Islet precursor cell (in vitro differentiated cells): ENCODE results near the gene CTIF.

ENCODE experiments used
- DNase-seq: peaks from one replicate; pipeline ENCODE4 v3.0.0-alpha.2; 2018

The CTIF gene

DNA sequence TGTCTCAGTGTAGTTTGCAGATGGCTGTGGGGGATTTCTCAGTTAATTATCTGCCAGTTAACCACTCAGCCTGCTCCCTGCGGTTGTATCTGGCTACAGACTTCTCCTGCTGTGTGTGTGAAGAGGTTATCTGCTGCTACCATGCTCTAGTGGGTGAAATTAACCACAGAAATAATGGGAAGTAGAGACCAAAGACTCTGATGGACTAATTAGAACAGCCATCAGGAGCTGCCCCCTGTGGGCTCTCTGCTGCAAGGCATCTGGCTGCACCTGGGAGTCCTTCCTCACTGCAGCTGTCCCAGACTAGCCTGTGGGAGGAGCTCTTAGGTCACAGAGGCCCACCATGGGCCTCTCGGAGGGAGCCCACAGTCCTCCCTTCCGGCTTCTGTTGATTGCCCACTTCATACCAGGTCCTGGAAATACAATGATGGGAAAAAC, 66.6 kb downstream of the CTIF start:
- peak; percentile 88 for DNase-seq

DNA sequence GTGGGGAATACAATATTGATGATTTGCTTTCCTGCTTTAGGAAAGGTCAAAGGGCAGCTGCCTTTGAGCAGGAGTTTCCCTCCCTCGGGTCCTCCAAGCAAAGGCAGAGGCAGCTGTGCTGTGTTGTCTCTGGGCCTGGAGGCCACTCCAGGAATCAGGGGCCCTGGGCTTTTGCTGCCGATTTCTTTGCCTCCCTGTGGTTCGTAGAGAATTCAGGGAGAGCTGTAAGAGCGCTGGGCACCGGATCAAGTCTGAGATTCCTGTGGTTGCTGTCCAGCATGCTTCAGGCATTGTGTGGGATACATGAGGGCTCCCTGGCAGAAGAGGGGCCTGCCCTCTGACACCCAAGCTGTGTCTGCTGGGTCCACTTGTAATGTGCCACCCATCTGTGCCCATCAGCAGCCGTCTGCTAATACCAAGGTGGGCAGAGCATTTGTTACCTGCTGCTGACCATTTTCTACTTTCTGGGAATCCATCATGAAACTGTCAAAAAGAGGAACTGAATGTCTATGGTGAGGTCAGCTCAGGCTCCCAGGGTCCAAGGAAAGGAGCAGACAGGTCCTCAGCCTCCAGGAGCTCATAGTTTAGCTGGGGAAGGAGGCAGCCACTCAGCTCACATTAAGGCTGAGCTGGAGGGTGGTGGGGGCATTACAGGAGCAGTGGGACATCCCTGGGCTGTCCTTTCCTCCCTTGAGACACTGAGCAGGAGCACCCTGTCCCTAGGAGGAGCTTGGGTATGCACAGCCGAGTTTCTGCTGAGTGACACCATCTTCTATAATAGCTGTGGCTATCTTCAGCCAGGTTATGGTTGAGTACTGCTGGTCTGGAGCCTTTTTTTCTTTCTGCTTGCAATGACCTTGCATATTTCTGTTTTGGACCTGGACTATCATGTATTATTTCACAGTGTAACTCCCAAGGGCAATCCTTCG, 68.5 kb downstream of the CTIF start:
- DNase-seq, result no peak

DNA sequence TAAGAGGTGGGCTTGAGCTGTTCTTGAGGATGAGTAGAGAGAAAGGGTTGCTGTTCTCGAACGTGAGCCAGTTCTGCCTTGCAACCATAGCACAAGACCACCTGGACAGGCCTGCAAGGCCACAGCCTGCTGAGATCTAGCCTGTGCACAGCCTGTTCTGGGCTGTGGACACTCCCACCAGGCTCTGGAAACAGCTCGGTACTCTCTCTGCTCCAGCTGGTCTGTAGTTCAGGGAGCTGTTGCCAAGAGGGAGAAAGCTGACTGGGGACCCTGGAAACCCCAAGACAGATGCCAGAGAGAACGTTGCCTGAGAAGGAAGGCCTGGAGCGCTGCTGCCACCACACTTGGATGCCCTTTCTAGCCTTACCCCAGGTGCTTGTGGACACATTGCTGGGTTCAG, 69.8 kb downstream of the CTIF start:
- DNase-seq, result no peak

DNA sequence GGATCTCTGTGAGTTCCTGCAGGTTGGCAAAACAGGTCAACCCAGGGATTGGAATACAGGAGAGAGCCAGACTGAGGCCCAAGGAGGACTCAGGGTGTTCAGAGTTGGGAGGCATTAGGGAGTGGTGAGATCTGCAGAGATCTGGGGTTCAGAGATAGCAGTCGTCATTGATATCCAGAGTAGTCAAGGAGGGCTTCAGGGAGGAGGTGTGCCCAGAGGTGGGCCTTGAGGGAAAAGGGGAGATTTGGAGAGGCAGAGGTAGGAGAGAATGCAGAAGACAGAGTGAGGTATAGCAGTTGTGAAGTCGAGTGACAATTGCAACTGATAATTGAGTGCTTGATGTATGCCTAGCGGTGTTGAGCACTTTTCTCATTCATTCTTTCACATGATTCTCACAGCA, 70.3 kb downstream of the CTIF start:
- DNase-seq, result no peak

DNA sequence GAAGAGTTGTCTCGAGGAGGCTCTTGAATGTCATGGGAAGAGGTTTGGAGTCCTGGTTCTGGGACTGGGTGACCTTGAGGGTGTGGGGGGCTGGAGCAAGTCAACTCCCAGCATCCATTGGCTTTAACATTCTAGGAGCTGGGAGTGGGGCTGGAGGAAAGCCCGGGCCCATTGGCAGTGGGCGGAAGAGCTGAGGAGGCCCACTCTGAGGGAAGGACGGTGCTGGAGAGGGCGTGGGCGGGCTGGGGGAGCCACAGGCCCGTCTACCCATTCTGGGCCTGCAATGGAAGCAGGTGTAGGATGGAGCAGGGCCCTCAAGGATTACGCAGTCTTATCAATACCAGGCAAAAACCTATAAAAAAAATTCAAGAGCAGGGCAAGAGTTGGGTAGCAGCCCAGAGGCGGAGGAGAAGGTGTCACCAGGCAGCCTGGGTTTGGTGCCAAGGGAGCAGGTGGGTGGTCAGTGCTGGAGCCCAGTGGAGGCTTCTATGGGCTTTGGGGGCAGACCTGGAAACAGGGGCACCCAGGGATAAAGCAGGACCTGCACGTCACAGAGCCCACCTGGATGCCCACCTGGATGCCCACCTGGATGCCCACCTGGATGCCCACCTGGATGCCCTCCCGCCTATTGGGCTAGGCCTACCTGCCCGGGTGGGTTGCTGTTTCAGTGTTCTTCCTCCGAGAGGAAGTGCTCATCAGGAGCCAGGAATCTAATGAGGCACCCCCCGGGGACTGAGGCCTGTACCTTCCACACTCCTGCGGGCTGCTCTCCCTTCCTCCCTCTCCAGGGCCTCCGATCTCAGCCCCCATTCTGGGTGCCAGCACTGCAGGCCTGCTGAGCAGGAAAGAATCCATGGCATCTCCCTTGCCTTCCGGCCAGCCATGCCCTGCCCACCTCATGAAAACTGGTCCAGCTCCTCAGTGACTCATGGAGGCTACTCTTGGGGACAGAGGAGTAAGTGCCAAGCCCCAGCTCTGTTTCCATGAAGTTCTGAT, 71.3 kb downstream of the CTIF start:
- no peak for DNase-seq

DNA sequence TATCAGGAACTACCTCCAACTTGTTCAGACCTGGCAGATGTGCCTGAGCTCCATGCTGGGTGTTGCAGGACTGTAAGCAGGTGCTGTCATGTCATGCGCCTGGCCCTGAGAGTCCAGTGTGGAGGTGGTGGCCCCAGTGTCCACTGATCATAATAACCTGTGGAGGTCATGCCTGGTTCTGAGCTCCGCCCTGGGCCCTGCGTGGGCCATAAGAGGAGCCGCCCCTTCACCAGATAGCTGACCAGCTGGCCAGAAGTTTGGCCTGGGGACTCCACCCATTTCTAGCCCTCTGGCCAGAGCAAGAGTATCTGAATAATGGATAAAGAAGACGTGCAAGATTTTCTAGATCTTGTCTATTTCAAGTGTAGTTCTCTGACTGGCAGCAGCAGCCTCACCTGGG, 72.4 kb downstream of the CTIF start:
- DNase-seq, result no peak

DNA sequence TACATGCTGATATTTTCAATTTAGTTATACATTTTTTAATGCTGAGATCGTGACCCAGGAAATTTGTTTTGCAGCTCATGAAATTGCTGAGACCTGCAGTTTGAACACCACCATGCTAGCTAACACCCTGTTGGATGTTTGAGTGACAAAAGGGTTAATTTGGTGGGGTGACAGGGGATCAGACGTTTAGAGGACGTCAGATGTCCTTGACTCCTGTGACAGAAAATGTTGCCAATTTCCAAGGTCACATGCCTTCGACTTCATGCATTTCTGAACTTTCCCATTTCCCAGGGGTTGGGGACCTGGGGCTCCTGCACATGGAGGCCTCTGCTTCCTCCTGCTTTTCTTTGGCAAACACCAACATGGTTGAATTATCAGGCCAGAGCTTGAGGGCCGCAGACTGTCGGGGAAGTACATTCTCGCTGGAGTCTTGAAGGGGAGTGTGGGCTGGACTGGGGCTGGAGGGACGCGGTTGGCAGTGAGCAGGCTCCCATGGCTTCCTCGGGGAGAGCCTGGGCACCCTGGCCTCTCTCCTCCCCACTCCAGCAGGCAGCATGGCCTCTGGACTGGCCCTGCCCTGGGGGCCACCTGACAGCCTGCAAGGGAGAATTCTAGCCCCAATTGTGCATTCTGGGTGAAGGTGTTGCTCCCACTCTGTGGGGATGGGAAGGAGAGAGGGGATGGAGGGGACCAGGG, 73.1 kb downstream of the CTIF start:
- no peak for DNase-seq

DNA sequence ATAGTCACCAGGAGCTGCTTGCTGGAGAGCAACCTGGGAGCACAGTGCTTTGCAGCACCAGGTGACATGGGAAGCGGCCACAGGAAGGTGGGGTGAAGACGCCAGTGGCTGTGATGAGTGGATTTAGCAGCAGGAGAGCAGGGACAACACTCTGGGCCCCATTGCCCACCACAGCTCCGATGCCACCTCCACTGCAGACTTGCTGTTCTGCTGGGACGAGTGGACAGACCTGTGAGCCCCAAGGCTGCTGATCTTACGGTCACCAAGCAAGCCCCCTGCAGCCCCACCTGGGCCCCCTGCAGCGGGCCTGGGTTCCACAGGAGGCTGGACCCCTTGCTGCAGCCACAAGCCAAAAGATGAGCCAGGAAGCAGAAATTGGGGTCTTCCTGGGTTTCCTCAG, 73.7 kb downstream of the CTIF start:
- no peak for DNase-seq

DNA sequence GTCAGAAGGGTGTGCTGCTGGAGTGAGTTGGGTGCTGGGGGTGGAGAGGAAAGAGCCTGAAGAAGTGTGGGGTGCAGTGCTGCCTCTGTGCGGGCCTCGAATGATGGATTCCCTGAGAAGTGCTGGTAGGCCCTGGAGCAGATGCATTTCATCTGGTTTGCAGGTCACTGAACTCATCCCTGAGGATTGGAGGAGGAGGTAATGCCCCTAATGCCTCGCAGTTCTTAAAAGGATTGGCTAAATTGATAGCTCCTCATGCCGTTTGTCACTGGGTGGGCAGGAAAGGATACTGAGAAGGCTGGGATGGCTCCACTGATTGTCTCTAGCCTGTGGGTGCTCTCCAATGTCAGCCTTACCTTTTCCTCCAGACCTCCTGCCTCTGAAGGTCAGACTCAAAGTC, 74.1 kb downstream of the CTIF start:
- no peak for DNase-seq

DNA sequence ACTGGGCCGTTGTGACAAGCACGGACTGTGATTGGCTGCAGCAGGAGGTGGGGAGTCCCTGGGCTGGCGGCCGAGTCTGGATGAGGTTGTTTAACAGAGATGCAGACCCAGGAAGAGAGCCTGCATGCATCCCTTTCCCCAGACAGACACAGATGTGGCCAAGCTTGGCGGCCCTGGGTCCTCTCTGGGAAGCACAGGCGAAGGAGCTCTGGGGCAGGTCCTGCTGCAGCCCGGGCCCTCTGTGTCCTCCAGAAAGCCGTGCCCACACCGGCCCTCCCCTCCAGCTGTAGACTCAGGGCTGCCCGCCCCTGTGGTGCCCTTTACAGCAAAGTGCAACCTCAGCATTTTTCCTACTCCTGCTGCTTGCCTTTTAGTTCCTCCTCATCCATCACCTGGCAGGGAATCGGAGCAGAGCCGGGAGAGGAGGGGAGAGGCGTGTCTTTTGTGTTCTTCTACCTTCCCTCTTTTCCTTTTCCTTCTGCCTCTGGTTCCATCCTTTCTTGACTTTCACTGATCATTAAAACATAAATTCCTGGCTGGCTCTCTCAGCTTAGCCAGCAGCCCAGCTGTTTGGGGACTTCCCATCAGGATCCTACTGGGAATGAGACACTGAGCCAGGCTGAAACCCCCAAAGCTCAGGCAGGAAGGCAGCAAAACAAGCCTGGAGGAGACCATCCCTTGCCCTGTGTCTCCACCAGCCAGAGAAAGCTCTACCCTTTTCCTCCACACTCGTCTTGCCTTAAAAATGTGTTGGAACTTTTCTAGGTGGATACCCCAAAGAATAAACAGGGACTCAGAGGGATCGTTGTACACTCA, 75.0 kb downstream of the CTIF start:
- DNase-seq, result no peak

DNA sequence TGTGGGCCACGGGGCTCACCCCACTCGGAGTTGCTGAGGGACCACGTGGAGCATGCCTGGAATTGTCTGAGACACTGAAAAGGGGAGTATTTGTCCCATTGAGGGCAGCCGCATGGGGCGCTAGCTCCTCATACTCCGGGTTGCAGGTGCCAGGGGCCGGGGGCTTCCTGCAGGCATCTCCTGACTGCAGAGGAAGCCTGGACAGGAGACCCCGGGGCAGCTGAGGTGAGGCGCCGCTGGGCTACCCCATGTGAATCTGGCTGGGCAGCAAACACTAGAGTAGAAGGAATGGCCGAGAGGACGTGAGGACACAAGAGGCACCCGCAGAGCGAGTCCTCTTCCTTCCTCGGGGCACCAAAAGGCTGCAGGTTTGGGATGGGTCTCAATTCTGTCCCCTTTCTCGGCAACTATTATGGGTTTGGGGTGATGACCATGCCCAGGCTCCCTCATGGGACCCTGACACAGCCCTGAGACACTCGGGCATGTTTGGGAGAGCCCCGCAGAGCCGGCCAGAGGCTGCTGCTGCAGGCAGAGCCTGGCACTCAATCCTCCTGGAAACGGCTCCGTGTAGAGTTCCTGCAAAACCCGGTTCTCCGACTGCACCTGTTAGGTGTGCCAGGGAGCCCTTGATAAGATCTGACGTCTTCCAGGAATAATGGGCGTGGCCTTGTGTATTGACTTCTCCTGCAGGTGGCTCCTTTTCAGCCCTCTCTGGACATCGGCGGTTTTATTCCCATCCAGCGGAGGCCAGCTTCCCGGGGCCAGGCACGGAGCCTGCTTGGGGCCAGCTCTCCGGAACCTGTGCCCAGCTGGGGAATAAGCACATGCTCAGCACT, 77.0 kb downstream of the CTIF start:
- no peak for DNase-seq

DNA sequence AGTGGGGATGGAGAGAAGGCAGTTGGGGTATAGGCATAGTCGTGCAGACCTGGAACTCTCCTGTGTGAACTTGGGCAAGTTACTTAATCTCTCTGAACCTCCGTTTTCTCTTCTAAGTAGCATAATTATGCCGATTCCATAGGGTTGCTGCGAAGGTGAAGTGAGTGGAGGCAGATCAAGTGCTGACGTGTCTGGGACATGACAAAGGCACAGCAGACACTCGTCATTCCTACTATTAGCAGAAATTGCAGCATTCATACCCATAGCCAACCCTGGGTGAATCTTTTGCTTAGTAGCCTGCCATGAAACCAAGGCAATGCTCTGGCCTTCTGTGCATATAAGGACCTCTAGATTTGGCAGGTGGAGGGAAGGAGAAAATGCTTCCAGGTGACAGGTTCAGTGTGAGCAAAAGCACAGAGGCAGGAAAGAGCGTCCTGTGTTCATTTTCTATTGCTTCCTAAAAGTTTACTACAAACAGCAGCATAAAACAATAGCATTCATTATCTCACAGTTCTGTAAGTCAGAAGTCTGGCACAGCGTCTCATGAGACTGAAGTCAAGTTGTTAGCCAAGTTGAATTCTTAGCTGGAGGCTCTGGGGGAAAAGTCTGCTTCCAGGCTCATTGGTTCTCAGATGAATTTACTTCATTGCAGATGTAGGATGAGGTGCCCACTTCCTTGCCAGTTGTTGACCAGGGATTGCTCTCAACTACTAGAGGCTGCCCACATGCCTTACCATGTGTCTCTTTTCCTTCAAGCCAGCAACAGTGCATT, 77.8 kb downstream of the CTIF start:
- no peak for DNase-seq

DNA sequence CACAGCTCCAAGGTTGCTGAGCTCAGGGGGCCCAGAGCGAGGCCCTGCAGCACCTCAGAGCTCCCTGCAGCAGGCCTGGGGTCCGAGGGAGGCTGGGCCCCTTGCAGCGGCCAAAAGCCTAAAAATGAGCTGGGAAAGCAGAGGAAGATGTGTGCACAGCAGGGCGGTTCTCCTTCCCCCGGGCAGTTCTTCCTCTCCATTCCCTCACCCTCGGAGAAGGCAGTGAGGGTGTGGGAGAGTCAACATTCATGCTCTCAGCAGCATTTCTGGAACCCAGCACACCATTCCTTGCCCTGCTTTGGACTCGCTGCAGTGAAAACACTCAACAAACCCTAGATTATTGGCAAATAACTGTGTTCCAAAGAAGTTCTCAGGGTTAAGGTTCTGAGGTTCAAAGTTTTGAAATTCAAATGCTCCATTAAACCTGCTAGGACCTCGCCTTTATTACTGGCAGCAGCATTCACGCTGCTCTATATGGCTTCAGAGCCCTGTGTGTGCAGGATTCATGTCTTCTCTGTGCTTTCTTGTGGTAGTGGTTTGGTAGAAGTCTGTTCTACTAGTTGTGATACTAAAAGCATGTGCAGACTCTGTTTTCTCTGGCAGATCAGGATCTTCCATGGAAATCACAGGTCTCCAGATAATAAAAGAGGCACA, 79.1 kb downstream of the CTIF start:
- no peak for DNase-seq

DNA sequence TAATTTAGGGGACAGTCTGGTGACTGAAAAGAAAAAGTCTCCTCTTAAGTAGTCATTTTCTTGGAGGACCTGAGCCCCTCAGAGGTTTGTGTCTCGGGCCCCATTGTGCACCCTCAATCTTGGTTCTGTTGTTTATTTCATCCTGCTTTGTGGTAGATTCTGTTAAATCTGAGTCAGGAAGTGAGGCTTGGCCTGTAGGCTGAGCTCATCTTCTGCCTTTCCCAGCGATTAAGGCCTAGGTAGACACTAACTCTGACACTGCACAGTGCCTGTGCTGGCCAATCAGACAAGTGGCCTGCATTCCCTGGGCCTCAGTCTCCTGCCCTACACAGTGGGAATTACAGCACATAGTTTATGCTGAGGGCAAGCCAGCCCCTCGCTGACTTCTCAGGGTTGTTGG, 80.2 kb downstream of the CTIF start:
- DNase-seq, result no peak

DNA sequence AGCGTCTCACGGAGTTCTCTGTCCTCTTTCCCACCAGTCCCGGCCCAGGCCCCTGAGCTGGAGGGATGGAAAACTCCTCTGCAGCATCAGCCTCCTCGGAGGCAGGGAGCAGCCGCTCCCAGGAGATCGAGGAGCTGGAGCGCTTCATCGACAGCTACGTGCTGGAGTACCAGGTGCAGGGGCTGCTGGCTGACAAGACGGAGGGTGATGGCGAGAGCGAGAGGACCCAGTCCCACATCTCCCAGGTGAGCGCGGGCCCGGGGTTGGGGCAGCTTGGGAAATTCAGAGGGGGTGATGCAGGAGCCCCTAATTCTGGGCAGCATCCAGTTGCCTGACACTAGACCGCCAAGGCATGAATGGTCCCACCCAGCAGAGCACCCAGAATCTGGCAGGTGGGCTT, 80.7 kb downstream of the CTIF start:
- DNase-seq, result no peak

DNA sequence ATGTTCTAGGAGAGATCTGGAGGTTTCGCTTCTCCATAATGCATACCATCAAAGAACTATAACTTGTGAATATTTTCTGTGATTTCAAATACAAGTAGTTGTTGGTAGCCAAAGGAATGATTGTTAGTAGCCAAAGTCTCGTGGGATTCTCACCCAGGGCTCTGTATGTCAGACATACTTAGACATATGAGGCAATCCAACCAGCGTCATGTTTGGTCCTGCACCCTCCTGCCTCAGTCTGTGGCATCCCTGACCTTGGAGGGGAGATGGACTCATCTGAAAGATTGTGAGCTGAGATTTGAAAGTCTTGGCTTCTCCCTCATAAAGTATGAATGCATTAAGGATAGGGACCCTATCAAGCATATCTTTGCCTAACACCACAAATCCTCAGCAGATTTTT, 81.2 kb downstream of the CTIF start:
- no peak for DNase-seq

DNA sequence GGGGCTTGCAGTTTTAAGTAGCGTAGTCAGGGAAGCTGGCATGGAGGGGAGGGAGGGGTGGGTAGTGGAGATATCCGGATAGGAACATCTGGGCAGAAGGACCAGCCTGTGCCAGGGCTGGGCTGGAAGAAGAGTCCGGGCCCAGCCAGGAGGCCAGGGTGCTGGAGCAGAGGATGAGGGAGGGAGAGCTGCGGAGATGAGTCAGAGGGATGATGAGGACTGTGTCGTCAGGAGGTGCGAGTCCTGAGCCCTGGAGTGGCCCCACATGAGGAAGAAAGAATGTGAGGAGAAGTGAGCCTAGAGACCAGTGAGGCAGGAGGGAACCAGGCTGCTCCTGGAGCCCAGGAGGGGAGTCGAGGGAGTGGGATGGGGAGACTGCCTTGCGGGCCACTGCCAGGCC, 82.4 kb downstream of the CTIF start:
- peak; percentile 85 for DNase-seq

DNA sequence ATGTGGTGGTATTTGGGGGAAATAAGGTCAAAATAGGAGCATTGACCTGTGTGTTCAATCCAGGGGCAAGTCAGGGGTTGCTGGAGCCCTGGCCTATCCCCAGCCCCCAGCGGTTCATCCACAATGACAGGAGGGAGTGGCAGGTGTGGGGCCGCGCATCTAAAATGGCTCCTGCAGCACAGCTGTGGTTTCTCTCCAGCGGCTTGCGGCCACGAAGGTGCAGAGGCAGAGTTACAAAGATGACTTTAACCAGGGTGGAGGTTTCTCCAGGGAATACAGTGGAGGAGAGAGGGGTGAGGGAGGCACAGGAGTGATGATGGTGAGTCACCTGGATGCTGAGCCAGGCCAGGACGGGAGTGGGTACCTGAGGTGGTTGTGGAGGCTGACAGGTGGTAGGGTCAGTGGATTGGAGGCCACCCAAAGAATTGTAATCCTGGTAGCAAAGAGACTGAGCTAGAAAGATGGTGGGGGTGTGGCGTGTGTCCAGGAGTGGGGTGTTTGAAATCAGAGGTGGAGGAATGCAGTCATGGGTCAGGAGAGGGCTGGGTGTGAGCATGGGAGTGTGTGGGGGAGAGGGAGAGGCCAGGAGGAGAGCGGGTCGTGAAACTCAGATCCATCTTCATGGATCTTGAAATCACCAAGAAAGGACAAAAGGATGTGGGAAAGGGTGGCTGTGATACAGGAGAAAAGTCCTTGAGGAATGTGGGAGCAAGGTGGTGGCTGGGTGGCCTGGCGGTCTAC, 83.2 kb downstream of the CTIF start:
- DNase-seq, result no peak

DNA sequence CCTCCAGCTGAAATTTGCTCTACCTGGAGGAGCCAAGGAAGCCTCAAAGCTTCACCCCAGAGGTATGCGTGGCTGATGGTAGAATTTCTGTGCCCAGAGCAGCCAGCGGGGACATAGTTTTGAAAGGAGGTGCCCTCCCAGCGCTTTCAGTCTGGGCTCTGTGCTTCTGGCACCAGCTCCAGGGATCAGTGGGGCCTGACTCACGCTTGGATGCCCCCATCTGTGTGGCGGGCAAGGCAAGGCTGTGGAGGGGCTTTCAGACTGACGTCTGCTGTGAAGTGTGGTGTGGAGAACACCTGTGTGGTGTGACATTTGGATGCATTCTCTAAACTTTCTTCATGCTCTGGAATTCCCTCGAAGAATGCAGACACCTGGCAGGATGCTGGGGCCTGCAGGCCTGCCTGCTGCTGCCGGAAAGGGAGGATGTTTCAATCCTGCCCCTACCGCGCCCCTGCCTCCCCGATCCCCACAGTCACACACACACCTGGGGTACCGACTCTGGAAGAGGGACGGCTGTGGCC, 84.1 kb downstream of the CTIF start:
- peak; percentile 85 for DNase-seq
